Liver (tissue), 3 donors: ENCODE measurements around the gene HACD2.

Experiments used
- JUND ChIP-seq, 2 donors: IDR thresholded peaks; 2 replicates each; pipeline ENCODE4 v1.6.1; 2016; ENCODE audit warnings: antibody characterized with exemption in 2 of 2
- RAD21 ChIP-seq, 2 donors: IDR thresholded peaks; 2 replicates each; pipeline ENCODE4 v1.6.1; 2016; ENCODE audit warnings: antibody characterized with exemption in 2 of 2, mild to moderate bottlenecking in 2 of 2
- SP1 ChIP-seq: IDR thresholded peaks from 2 replicates; pipeline ENCODE4 v1.6.1; 2018; ENCODE audit warnings: antibody characterized with exemption, mild to moderate bottlenecking
- TAF1 ChIP-seq: conservative IDR thresholded peaks from 2 replicates; pipeline ENCODE4 v1.6.1; 2016; ENCODE audit warnings: antibody characterized with exemption, mild to moderate bottlenecking
- YY1 ChIP-seq: IDR thresholded peaks from 2 replicates; pipeline ENCODE4 v1.6.1; 2016; ENCODE audit warnings: antibody characterized with exemption, mild to moderate bottlenecking
- TF ChIP-seq, protein P1 (sequence below): fragments of 150-350 bp; IDR thresholded peaks from 2 replicates; pipeline ENCODE4 v1.5.1; 2017; ENCODE audit warnings: improper control_type of control experiment, low read depth, low read length; ENCODE audit not compliant: missing input control
- TF ChIP-seq, protein P2 (sequence below): IDR thresholded peaks from 2 replicates; pipeline ENCODE4 v1.6.1; 2016; ENCODE audit warnings: antibody characterized with exemption
- donor health status: healthy.
- donor health status: healthy.

DNA sequence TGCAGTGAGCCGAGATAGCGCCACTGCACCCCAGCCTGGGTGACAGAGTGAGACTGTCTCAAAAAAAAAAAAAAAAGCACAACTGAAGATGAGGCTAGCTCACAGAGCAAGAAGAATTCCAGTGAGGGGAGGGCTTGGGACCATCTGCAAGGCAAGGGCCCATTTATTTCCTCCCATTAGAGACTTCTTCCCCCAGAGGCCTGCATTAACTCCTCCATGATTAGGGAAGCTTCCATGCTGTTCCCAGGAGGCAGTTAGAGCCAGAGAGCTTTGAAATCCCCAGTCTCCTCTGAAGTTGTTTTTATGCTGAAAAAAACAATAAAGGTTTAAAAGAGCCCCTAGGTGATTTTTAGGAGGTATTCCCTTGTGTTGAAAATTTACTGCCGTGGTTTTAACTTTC, 81.7 kb downstream of the HACD2 start:
- TF ChIP-seq, protein P1, sequence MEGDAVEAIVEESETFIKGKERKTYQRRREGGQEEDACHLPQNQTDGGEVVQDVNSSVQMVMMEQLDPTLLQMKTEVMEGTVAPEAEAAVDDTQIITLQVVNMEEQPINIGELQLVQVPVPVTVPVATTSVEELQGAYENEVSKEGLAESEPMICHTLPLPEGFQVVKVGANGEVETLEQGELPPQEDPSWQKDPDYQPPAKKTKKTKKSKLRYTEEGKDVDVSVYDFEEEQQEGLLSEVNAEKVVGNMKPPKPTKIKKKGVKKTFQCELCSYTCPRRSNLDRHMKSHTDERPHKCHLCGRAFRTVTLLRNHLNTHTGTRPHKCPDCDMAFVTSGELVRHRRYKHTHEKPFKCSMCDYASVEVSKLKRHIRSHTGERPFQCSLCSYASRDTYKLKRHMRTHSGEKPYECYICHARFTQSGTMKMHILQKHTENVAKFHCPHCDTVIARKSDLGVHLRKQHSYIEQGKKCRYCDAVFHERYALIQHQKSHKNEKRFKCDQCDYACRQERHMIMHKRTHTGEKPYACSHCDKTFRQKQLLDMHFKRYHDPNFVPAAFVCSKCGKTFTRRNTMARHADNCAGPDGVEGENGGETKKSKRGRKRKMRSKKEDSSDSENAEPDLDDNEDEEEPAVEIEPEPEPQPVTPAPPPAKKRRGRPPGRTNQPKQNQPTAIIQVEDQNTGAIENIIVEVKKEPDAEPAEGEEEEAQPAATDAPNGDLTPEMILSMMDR, result no peak
- TF ChIP-seq TAF1 (no peak), JUND (IDR thresholded peaks at IDR 0.05) (no peak), SP1 (no peak), YY1 (no peak), RAD21 (IDR thresholded peaks at IDR 0.05) (no peak)
- TF ChIP-seq, protein P2, sequence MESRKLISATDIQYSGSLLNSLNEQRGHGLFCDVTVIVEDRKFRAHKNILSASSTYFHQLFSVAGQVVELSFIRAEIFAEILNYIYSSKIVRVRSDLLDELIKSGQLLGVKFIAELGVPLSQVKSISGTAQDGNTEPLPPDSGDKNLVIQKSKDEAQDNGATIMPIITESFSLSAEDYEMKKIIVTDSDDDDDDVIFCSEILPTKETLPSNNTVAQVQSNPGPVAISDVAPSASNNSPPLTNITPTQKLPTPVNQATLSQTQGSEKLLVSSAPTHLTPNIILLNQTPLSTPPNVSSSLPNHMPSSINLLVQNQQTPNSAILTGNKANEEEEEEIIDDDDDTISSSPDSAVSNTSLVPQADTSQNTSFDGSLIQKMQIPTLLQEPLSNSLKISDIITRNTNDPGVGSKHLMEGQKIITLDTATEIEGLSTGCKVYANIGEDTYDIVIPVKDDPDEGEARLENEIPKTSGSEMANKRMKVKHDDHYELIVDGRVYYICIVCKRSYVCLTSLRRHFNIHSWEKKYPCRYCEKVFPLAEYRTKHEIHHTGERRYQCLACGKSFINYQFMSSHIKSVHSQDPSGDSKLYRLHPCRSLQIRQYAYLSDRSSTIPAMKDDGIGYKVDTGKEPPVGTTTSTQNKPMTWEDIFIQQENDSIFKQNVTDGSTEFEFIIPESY, result no peak
